HEK293 (cell line): ENCODE data around the gene DES.

Experiments used
- CTCF ChIA-PET: fragments of 350-600 bp; formaldehyde crosslinking; extraction: SDS; loops from one replicate; lab custom pipeline; 2021; ENCODE audit warnings: antibody characterized with exemption; lab: Yijun Ruan, JAX
- POLR2A ChIA-PET: fragments of 300-600 bp; formaldehyde crosslinking; extraction: SDS; loops from one replicate; lab custom pipeline; 2020; ENCODE audit warnings: antibody characterized with exemption, inconsistent platforms; lab: Yijun Ruan, JAX
- H3K27ac ChIP-seq: fragments of 200-500 bp; sonication (Bioruptor generic); 2 replicates; pipeline ENCODE4 v1.5.1; 2014; ENCODE audit warnings: low read depth, low read length, control low read depth, inconsistent platforms; ENCODE audit errors: extremely low read depth
- H3K36me3 ChIP-seq, 2 experiments: fragments of 200-500 bp in 1 of 2; sonication (Bioruptor generic) in 1 of 2; 1 replicate in 1 of 2; 2 replicates in 1 of 2; pipeline ENCODE4 v1.5.1; 2014 to 2017; ENCODE audit warnings: inconsistent platforms in 2 of 2, low read length in 2 of 2; ENCODE audit not compliant: control insufficient read depth in 2 of 2, insufficient read depth in 1 of 2
- H3K4me1 ChIP-seq: fragments of 200-500 bp; sonication (Bioruptor generic); 2 replicates; pipeline ENCODE4 v1.5.1; 2014; ENCODE audit warnings: mild to moderate bottlenecking, low read length, inconsistent platforms; ENCODE audit not compliant: control insufficient read depth, insufficient read depth
- H3K4me3 ChIP-seq: 2 replicates; pipeline ENCODE4 v1.5.1; 2011; ENCODE audit warnings: low read depth, mild to moderate bottlenecking, control low read depth, low read length, moderate library complexity
- H3K9me3 ChIP-seq: fragments of 200-500 bp; sonication (Bioruptor generic); 2 replicates; pipeline ENCODE4 v1.5.1; 2014; ENCODE audit warnings: low read depth, low read length, inconsistent platforms; ENCODE audit not compliant: control insufficient read depth, insufficient read depth
- GLI4 ChIP-seq: fragments of 450-650 bp; formaldehyde crosslinking; IDR thresholded peaks from 2 replicates; pipeline ENCODE4 v1.5.1; 2016; ENCODE audit warnings: missing biosample characterization, missing genetic modification characterization
- HOXC10 ChIP-seq: sonication (generic); formaldehyde crosslinking; IDR thresholded peaks from 2 replicates; pipeline ENCODE4 v1.8.1; 2023; ENCODE audit warnings: mild to moderate bottlenecking, missing genetic modification reagents
- KLF1 ChIP-seq: fragments of 450-650 bp; formaldehyde crosslinking; IDR thresholded peaks from 2 replicates; pipeline ENCODE4 v1.5.1; 2016; ENCODE audit warnings: missing biosample characterization, missing genetic modification characterization
- ZBTB8A ChIP-seq: fragments of 450-650 bp; formaldehyde crosslinking; IDR thresholded peaks from 2 replicates; pipeline ENCODE4 v1.5.1; 2016; ENCODE audit warnings: missing biosample characterization, missing genetic modification characterization
- ZEB2 ChIP-seq: fragments of 450-650 bp; formaldehyde crosslinking; IDR thresholded peaks from 2 replicates; pipeline ENCODE4 v1.5.1; 2016; ENCODE audit warnings: missing biosample characterization, missing genetic modification characterization
- ZFP37 ChIP-seq: fragments of 450-650 bp; formaldehyde crosslinking; IDR thresholded peaks from 2 replicates; pipeline ENCODE4 v1.5.1; 2016; ENCODE audit warnings: missing biosample characterization, missing genetic modification characterization
- ZNF121 ChIP-seq: fragments of 450-650 bp; formaldehyde crosslinking; IDR thresholded peaks from 2 replicates; pipeline ENCODE4 v1.5.1; 2016; ENCODE audit warnings: missing biosample characterization, missing genetic modification characterization
- ZNF302 ChIP-seq: fragments of 450-650 bp; formaldehyde crosslinking; IDR thresholded peaks from 2 replicates; pipeline ENCODE4 v1.5.1; 2016; ENCODE audit warnings: missing biosample characterization, missing genetic modification characterization, low read depth
- ZNF311 ChIP-seq: fragments of 450-650 bp; formaldehyde crosslinking; IDR thresholded peaks from 2 replicates; pipeline ENCODE4 v1.5.1; 2017; ENCODE audit warnings: missing biosample characterization, missing genetic modification characterization, borderline replicate concordance
- ZNF37A ChIP-seq: fragments of 450-650 bp; IDR thresholded peaks from 2 replicates; pipeline ENCODE4 v1.5.1; 2018; ENCODE audit warnings: missing biosample characterization, missing genetic modification characterization
- ZNF394 ChIP-seq: fragments of 450-650 bp; formaldehyde crosslinking; IDR thresholded peaks from 2 replicates; pipeline ENCODE4 v1.5.1; 2016; ENCODE audit warnings: missing biosample characterization, missing genetic modification characterization, mild to moderate bottlenecking, moderate library complexity, borderline replicate concordance
- ZNF426 ChIP-seq: fragments of 450-650 bp; formaldehyde crosslinking; IDR thresholded peaks from 2 replicates; pipeline ENCODE4 v1.5.1; 2017; ENCODE audit warnings: missing biosample characterization, missing genetic modification characterization, mild to moderate bottlenecking, inconsistent platforms, moderate library complexity
- ZNF433 ChIP-seq: fragments of 450-650 bp; formaldehyde crosslinking; IDR thresholded peaks from 2 replicates; pipeline ENCODE4 v1.5.1; 2016; ENCODE audit warnings: missing biosample characterization, missing genetic modification characterization, low read depth
- ZNF514 ChIP-seq: fragments of 450-650 bp; formaldehyde crosslinking; IDR thresholded peaks from 2 replicates; pipeline ENCODE4 v1.5.1; 2016; ENCODE audit warnings: missing biosample characterization, missing genetic modification characterization
- ZNF768 ChIP-seq: fragments of 450-650 bp; formaldehyde crosslinking; IDR thresholded peaks from 2 replicates; pipeline ENCODE4 v1.5.1; 2018; ENCODE audit warnings: missing biosample characterization, mild to moderate bottlenecking, missing genetic modification characterization
- ZNF843 ChIP-seq: fragments of 450-650 bp; formaldehyde crosslinking; IDR thresholded peaks from 2 replicates; pipeline ENCODE4 v1.5.1; 2016; ENCODE audit warnings: missing biosample characterization, missing genetic modification characterization
- TF ChIP-seq, protein P1 (sequence below): fragments of 450-650 bp; formaldehyde crosslinking; optimal IDR thresholded peaks from 2 replicates; pipeline ENCODE3; 2016; ENCODE audit warnings: missing biosample characterization, mild to moderate bottlenecking, missing genetic modification characterization
- TF ChIP-seq, protein P2 (sequence below): fragments of 450-650 bp; formaldehyde crosslinking; IDR thresholded peaks from 2 replicates; pipeline ENCODE4 v1.5.1; 2016; ENCODE audit warnings: missing biosample characterization, missing genetic modification characterization
- TF ChIP-seq, protein P3 (sequence below): fragments of 450-650 bp; formaldehyde crosslinking; IDR thresholded peaks from 2 replicates; pipeline ENCODE4 v1.5.1; 2017; ENCODE audit warnings: missing biosample characterization, missing genetic modification characterization

DES gene

DNA sequence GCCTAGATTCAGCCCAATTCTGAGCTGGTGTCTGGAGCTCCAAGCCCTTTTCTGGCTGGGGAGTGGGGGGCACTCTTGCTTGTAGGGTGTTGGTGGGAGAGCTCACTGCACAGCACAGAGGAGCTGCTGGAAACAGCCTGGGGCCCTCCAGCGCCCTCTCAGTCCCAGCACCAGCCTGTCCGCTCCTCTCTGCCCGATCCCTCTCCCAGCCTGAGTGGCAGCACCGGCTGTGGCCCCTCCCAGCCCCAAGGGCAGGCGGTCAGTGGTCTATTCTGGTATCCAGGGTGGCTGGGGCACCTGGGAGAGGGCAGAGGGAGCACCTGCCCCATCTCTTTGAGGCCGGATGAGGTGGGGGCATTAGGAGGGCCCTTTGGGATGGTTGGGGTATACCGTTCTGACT is 13.2 kb upstream of the DES start:
- no peaks in the 10 kb centered on the region for H3K36me3 ChIP-seq
- CTCF ChIA-PET, result interaction anchor here (1.0 to 9.6 kb wide), 7 partner anchors 12 to 122 kb away, joined by 3 to 196 read pairs (median 33); partner anchors contain the start of gene DNPEP
- no peak overlapping the region for H3K27ac ChIP-seq
- H3K9me3 ChIP-seq, result no peaks in the 10 kb centered on the region
- no peak overlapping the region for H3K4me3 ChIP-seq
- H3K4me1 ChIP-seq, result peaks cover 13% of the 10 kb centered on the region
- TF ChIP-seq ZNF37A (tag by site-specific recombination) (no peak), HOXC10 (CRISPR knock-in tag) (no peak), ZNF302 (tag by site-specific recombination) (no peak), ZBTB8A (no peak), GLI4 (no peak), ZNF843 (no peak)
- TF ChIP-seq, protein P1, sequence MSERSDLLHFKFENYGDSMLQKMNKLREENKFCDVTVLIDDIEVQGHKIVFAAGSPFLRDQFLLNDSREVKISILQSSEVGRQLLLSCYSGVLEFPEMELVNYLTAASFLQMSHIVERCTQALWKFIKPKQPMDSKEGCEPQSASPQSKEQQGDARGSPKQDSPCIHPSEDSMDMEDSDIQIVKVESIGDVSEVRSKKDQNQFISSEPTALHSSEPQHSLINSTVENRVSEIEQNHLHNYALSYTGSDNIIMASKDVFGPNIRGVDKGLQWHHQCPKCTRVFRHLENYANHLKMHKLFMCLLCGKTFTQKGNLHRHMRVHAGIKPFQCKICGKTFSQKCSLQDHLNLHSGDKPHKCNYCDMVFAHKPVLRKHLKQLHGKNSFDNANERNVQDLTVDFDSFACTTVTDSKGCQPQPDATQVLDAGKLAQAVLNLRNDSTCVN (tag by site-specific recombination), result no peak
- POLR2A ChIA-PET, result interaction anchor here (1.1 to 1.2 kb wide), 2 partner anchors 125 to 131 kb away, joined by 3 to 4 read pairs; no protein-coding TSS in a partner anchor

DNA sequence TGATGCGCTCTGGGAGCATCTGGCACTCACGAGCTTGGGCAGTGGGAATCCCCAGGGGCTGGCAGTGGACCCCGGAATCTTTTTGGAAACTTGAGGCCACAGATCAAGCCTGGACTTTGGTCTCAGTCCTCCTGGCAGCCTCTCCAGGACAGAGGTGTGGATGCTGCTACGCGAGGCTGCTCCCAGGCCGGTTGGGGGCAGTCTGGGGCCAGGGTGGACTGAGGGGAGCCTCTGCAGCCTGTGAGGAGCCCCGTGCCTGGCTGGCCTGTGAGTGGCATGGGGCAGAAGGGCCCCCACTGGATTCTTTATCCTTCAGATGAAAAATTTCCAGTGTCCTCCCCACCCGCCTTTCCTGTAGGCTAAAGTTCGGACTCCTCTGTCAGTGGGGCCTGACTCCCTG is 12.7 kb upstream of the DES start:
- Histone ChIP-seq H3K36me3 (no peaks in the 10 kb centered on the region), H3K9me3 (no peaks in the 10 kb centered on the region), H3K27ac (no peak overlapping the region), H3K4me3 (no peak overlapping the region), H3K4me1 (peaks cover 8% of the 10 kb centered on the region)
- ChIA-PET CTCF (interaction anchor here (4.1 to 9.6 kb wide), 2 partner anchors 70 to 122 kb away, joined by 33 to 196 read pairs; no protein-coding TSS in a partner anchor), POLR2A (no interaction called here)
- TF ChIP-seq ZFP37 (tag by site-specific recombination) (no peak), ZNF311 (tag by site-specific recombination) (no peak), ZNF121 (no peak), ZNF302 (tag by site-specific recombination) (no peak), ZNF433 (tag by site-specific recombination) (no peak), ZNF426 (no peak), ZNF394 (tag by site-specific recombination) (no peak), ZEB2 (no peak)
- TF ChIP-seq, protein P1 (tag by site-specific recombination), result no peak
- TF ChIP-seq, protein P2, sequence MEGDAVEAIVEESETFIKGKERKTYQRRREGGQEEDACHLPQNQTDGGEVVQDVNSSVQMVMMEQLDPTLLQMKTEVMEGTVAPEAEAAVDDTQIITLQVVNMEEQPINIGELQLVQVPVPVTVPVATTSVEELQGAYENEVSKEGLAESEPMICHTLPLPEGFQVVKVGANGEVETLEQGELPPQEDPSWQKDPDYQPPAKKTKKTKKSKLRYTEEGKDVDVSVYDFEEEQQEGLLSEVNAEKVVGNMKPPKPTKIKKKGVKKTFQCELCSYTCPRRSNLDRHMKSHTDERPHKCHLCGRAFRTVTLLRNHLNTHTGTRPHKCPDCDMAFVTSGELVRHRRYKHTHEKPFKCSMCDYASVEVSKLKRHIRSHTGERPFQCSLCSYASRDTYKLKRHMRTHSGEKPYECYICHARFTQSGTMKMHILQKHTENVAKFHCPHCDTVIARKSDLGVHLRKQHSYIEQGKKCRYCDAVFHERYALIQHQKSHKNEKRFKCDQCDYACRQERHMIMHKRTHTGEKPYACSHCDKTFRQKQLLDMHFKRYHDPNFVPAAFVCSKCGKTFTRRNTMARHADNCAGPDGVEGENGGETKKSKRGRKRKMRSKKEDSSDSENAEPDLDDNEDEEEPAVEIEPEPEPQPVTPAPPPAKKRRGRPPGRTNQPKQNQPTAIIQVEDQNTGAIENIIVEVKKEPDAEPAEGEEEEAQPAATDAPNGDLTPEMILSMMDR (tag by site-specific recombination), result no peak

DNA sequence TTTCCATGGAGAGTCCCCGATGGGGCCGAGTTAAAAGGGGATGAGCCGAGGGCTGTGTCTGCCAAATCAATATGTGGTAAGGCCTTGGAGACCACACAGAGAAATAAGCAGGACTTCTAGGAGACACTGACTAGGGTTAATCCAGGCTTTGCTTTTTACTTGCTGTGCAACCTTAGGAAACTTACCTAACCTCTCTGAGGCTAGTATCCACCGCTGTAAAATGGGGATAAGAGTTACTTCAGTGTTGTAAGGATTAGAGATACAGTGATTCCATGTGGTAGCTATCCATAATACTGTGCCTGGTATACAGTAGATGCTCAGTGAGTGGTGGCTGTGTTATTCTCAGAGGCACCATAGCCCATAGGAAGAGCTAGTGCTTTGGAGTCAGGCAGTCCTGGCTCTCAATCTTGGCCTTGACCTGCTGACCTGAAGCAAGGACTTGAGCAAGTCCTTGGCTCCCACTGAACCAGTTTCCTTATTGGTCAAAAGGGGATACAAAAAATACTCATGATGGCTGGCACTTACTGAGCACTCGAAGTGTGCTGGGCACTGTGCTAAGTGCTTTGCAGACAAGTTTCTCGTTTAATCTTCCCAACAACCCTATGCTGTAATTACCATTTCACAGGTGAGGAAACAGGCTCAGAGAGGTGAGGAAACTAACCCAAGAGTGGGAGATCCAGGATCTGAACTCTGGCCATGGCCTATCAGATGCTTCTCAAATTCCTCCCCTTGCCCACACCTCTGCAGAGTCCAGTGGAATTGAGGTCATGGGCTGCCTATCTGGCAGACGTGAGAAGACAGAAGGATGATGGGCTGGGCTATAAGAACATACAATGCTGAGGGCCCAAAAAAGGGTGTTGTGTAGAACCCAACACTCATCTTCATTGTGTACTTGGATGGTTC is 12.0 kb upstream of the DES start:
- Histone ChIP-seq H3K36me3 (no peaks in the 10 kb centered on the region), H3K27ac (no peak overlapping the region), H3K4me3 (no peak overlapping the region), H3K9me3 (no peaks in the 10 kb centered on the region), H3K4me1 (peaks cover under 1% of the 10 kb centered on the region; the same call in 1 of the 2 replicates)
- TF ChIP-seq ZNF514 (no peak), ZNF843 (no peak), ZNF768 (tag by site-specific recombination) (peak; percentile 70; the same call in 1 of the 2 replicates), KLF1 (no peak)
- TF ChIP-seq, protein P3, sequence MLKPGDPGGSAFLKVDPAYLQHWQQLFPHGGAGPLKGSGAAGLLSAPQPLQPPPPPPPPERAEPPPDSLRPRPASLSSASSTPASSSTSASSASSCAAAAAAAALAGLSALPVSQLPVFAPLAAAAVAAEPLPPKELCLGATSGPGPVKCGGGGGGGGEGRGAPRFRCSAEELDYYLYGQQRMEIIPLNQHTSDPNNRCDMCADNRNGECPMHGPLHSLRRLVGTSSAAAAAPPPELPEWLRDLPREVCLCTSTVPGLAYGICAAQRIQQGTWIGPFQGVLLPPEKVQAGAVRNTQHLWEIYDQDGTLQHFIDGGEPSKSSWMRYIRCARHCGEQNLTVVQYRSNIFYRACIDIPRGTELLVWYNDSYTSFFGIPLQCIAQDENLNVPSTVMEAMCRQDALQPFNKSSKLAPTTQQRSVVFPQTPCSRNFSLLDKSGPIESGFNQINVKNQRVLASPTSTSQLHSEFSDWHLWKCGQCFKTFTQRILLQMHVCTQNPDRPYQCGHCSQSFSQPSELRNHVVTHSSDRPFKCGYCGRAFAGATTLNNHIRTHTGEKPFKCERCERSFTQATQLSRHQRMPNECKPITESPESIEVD (tag by site-specific recombination), result no peak
- POLR2A ChIA-PET, result no interaction called here
- CTCF ChIA-PET, result interaction anchor here (0.7 to 9.6 kb wide), 2 partner anchors 67 to 121 kb away, joined by 3 to 196 read pairs; no protein-coding TSS in a partner anchor
